GM18508 (cell line): ENCODE measurements around the gene MTG2.

Experiments used
- ATAC-seq: cut with Tn5 transposase; IDR thresholded peaks from one replicate; pipeline ENCODE4 v1.9.1; 2021; ENCODE audit warnings: moderate number of reproducible peaks; ENCODE audit not compliant: insufficient read depth, unreplicated experiment

Gene MTG2

GRCh38 chr20:62160253-62160652 lies 22.6 kb upstream of the MTG2 start:
- ATAC-seq: no peak

- no peak for ATAC-seq
These were observed 22.0 kb upstream of the MTG2 start for GRCh38 chr20:62160876-62161275.

- no peak for ATAC-seq
These were observed 21.5 kb upstream of the MTG2 start for GRCh38 chr20:62161347-62161746.

GRCh38 chr20:62162765-62163484 lies 19.9 kb upstream of the MTG2 start:
- ATAC-seq: no peak

GRCh38 chr20:62163485-62163865 lies 19.4 kb upstream of the MTG2 start:
- no peak for ATAC-seq

- ATAC-seq: no peak
These were observed 18.7 kb upstream of the MTG2 start for GRCh38 chr20:62163986-62164762.

- no peak for ATAC-seq
These were observed 17.7 kb upstream of the MTG2 start for GRCh38 chr20:62164879-62165761.

GRCh38 chr20:62165762-62166399 lies 16.9 kb upstream of the MTG2 start:
- ATAC-seq: no peak

- no peak for ATAC-seq
These were observed 15.4 kb upstream of the MTG2 start for GRCh38 chr20:62167474-62167873.

- no peak for ATAC-seq
These were observed 14.8 kb upstream of the MTG2 start for GRCh38 chr20:62168061-62168460.

GRCh38 chr20:62168890-62169435 lies 13.9 kb upstream of the MTG2 start:
- ATAC-seq: no peak

- no peak for ATAC-seq
These were observed 12.3 kb upstream of the MTG2 start for GRCh38 chr20:62170536-62170935.

GRCh38 chr20:62171245-62171644 lies 11.6 kb upstream of the MTG2 start:
- ATAC-seq: no peak

GRCh38 chr20:62172666-62173065 lies 10.2 kb upstream of the MTG2 start:
- no peak for ATAC-seq

- no peak for ATAC-seq
These were observed 8.6 kb upstream of the MTG2 start for GRCh38 chr20:62174021-62174804.

GRCh38 chr20:62174870-62175624 lies 7.8 kb upstream of the MTG2 start:
- ATAC-seq: no peak

GRCh38 chr20:62175711-62176110 lies 7.1 kb upstream of the MTG2 start:
- no peak for ATAC-seq

GRCh38 chr20:62176866-62177265 lies 6.0 kb upstream of the MTG2 start:
- ATAC-seq: no peak

GRCh38 chr20:62177307-62177706 lies 5.5 kb upstream of the MTG2 start:
- no peak for ATAC-seq
